HepG2 (cell line): ENCODE results near the gene PELI2.

Source experiments
- CREB3 ChIP-seq: sonication (generic); formaldehyde crosslinking; IDR thresholded peaks from 2 replicates; pipeline ENCODE4 v1.5.0; 2020; ENCODE audit warnings: missing genetic modification reagents
- CTCF ChIP-seq: sonication (generic); formaldehyde crosslinking; IDR thresholded peaks from 2 replicates; pipeline ENCODE4 v1.5.0; 2020; ENCODE audit warnings: mild to moderate bottlenecking, missing genetic modification reagents, moderate library complexity
- REST ChIP-seq, 2 experiments: IDR thresholded peaks; 2 replicates each; pipeline ENCODE4 v1.6.1; 2011 to 2012; ENCODE audit warnings: low read length in 2 of 2, borderline replicate concordance in 1 of 2, low read depth in 1 of 2, mild to moderate bottlenecking in 1 of 2, moderate library complexity in 1 of 2
- ZNF225 ChIP-seq: sonication (generic); formaldehyde crosslinking; IDR thresholded peaks from 2 replicates; pipeline ENCODE4 v1.4.0; 2020; ENCODE audit warnings: mild to moderate bottlenecking, missing genetic modification reagents

- TF ChIP-seq REST (IDR thresholded peaks at IDR 0.05; ENCODE audit: borderline replicate concordance in 1 of 2, low read depth in 1 of 2, low read length in 2 of 2): no peak
- no peak for TF ChIP-seq CREB3 (CRISPR knock-in tag)
- no peak for TF ChIP-seq ZNF225 (CRISPR knock-in tag)
- no peak for TF ChIP-seq CTCF (CRISPR knock-in tag)
These were observed 78.9 kb downstream of the PELI2 start for GRCh38 chr14:56197150-56197549.
